Ovary (tissue), 3 donors: ENCODE results near the gene MLPH.

ENCODE experiments used
- CTCF ChIP-seq, 3 donors: fragments of 450-650 bp in 2 of 3; fragments of 200-600 bp in 1 of 3; IDR thresholded peaks; one replicate each; pipeline versions ENCODE4 v1.5.1 to v1.8.0; 2016 to 2022; ENCODE audit warnings: antibody characterized with exemption in 3 of 3, mild to moderate bottlenecking in 1 of 3
- POLR2A ChIP-seq: fragments of 450-650 bp; IDR thresholded peaks from one replicate; pipeline ENCODE4 v1.6.1; 2017; ENCODE audit warnings: antibody characterized with exemption, mild to moderate bottlenecking, moderate library complexity
- donor health status: DM: no; HTN: no; CAD: no.

DNA sequence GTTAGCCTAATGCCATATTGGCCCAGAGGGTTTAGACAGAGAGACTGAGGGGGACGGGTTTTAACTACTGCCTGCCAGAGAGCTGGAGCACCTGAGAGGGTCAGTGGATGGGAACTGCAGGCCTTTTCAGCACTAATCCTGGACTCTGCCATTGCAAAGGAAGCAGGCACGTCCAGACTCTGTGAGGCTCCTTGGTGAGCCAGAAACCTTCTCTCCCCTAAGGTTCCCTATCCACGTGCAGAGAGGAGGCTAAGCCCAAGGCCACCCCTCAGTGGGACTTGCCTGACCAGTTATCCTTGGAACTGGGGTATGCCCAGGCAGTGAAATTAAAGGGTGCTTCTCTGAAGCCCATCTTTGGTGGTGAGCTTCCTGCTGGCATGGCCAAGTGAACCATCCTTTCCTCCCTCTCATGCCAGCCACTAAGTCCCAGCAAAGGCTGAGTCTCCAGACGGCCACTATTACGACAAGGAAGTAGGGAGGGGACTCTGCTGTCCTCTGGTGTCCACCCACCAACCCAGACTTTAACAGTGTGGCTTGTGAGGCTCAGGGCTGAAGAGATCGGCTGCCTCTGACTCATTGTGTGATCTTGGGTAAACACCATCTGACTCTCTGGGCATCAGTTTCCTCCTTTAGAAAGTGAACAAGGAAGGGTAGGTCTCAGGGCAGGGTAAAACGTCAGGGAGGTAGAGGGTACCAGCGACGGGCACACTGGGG is 3.9 kb upstream of the MLPH start:
- TF ChIP-seq CTCF (IDR thresholded peaks at IDR 0.05), result no peak
- no peak for TF ChIP-seq POLR2A
